ENCODE measurements around the gene ZKSCAN3.

DNA sequence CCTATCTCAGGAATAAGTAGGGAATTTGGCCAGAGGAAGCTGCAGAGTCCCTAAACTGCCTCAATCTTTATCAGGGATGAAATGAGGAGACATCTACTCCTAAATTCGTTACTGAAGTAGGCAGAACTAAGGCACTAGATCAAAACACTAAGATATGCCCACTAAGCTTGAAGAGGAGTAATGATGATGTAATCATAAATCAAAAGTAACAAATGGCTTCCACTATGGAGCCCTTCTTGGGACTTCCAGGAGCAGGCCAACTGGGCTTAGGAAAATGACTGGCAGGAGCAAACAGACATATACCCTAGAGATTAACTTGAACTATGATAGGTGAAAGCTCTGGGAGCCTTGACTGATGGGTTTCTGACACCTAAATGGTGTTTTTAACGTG, 34.4 kb downstream of the ZKSCAN3 start:
- TF ChIP-seq CTCF (conservative IDR thresholded peaks at IDR 0.05) (no peak), ZFX (IDR thresholded peaks at IDR 0.05) (no peak)
